Measurements from ENCODE around the gene PRKD2. TPM values are rescaled to one million over a fixed set of nuclear protein-coding genes. Genes with fewer than 3 reads are reported as not detected.

PRKD2 gene
- total RNA-seq, 4 donors from 2014 or later = 28.8 to 54.2 (median 31.8) TPM

GRCh38 chr19:46755077-46755852 lies 38.4 kb upstream of the PRKD2 start:
- Histone ChIP-seq H3K27ac (peak overlapping the region; percentile 43 to 72 (median 62)), H3K4me3 (no peak overlapping the region), H3K4me1 (peaks cover 14 to 60% (median 24%) of the 10 kb centered on the region in 3 donors), H3K9me3 (no peaks in the 10 kb centered on the region), H3K36me3 (peaks cover 0 to 32% (median 0%) of the 10 kb centered on the region in 3 donors), H3K27me3 (no peaks in the 10 kb centered on the region)
- no peak for TF ChIP-seq POLR2A (IDR thresholded peaks at IDR 0.05)
- TF ChIP-seq, protein P1, sequence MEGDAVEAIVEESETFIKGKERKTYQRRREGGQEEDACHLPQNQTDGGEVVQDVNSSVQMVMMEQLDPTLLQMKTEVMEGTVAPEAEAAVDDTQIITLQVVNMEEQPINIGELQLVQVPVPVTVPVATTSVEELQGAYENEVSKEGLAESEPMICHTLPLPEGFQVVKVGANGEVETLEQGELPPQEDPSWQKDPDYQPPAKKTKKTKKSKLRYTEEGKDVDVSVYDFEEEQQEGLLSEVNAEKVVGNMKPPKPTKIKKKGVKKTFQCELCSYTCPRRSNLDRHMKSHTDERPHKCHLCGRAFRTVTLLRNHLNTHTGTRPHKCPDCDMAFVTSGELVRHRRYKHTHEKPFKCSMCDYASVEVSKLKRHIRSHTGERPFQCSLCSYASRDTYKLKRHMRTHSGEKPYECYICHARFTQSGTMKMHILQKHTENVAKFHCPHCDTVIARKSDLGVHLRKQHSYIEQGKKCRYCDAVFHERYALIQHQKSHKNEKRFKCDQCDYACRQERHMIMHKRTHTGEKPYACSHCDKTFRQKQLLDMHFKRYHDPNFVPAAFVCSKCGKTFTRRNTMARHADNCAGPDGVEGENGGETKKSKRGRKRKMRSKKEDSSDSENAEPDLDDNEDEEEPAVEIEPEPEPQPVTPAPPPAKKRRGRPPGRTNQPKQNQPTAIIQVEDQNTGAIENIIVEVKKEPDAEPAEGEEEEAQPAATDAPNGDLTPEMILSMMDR (IDR thresholded peaks at IDR 0.05) = no peak
- intact Hi-C loops (cut with DNase I) = loop anchor here (10.0 kb wide), 1 partner anchor 240 kb away; no protein-coding TSS in a partner anchor
- no peak for DNase-seq
- WGBS, 2 donors = 24 to 59% methylated on average over 2 to 6 of the region's 39 CpGs

- intact Hi-C loops (cut with DNase I) = loop anchor here (10.0 kb wide), 1 partner anchor 241 kb away; no protein-coding TSS in a partner anchor
- Histone ChIP-seq H3K27me3 (no peaks in the 10 kb centered on the region), H3K36me3 (peaks cover 0 to 32% (median 0%) of the 10 kb centered on the region in 3 donors), H3K4me3 (no peak overlapping the region), H3K27ac (no peak overlapping the region), H3K9me3 (no peaks in the 10 kb centered on the region), H3K4me1 (peaks cover 7 to 51% (median 16%) of the 10 kb centered on the region in 3 donors)
- WGBS, 2 donors = 15 to 32% methylated on average over 4 of the region's 4 CpGs
- TF ChIP-seq, protein P1 (IDR thresholded peaks at IDR 0.05) = peak in 5 of 6 experiments; percentile 37 to 58 (median 49)
- no peak for TF ChIP-seq POLR2A (IDR thresholded peaks at IDR 0.05)
- no peak for DNase-seq
Measured at GRCh38 chr19:46753420-46754155, 36.7 kb upstream of the PRKD2 start.

DNA sequence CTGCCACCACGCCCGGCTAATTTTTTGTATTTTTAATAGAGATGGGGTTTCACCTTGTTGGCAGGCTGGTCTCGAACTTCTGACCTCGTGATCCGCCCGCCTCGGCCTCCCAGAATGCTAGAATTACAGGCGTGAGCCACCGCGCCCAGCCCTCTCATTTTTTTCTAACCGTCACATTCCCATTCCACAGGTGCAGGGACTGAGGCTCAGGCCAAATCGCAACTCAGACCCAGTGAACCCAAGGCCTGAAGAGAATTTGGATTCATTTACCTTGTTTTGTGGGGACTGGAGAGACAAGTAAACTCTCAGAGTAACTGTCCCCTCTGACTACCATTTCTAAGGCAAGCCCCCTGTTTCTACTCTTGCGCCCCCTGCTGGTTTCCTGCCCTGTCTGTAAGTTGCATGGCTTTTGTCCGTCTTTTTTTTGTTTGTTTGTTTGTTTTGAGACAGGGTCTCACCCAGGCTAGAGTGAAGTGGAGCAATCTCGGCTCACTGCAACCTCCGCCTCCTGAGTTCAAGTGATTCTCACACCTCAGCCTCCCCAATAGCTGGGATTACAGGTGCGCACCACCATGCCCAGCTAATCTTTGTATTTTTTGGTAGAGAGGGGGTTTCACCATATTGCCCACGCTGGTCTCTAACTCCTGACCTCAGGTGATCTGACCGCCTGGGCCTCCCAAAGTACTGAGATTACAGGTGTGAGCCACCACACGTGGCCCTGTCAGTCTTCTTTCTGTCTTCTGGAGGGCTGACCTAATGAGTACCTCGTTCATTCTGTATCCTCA lies 31.6 kb upstream of the PRKD2 start:
- DNase-seq = no peak
- Histone ChIP-seq H3K4me3 (no peak overlapping the region), H3K4me1 (peaks cover 22 to 52% (median 24%) of the 10 kb centered on the region in 3 donors), H3K36me3 (peaks cover 0 to 15% (median 0%) of the 10 kb centered on the region in 3 donors), H3K27ac (no peak overlapping the region), H3K9me3 (no peaks in the 10 kb centered on the region), H3K27me3 (no peaks in the 10 kb centered on the region)
- TF ChIP-seq, protein P1 (IDR thresholded peaks at IDR 0.05) = peak; percentile 49 to 81 (median 68)
- no peak for TF ChIP-seq POLR2A (IDR thresholded peaks at IDR 0.05)
- 81 to 82% methylated on average over 12 to 21 of the region's 21 CpGs for WGBS, 2 donors
- intact Hi-C loops (cut with DNase I) = no loop called here

- H3K4me1 ChIP-seq = peaks cover 26 to 71% (median 43%) of the 10 kb centered on the region in 3 donors
- no peak for DNase-seq
- no peaks in the 10 kb centered on the region for H3K27me3 ChIP-seq
- H3K4me3 ChIP-seq = peak within 1 kb of the TSS; percentile 95 to 100 (median 98)
- H3K9me3 ChIP-seq = no peaks in the 10 kb centered on the region
- TF ChIP-seq, protein P1 (IDR thresholded peaks at IDR 0.05) = no peak
- TF ChIP-seq POLR2A (IDR thresholded peaks at IDR 0.05) = peak in 1 of 4 donors; percentile 33
- WGBS, 2 donors = 1 to 17% methylated on average over 5 to 13 of the region's 74 CpGs
- peak within 1 kb of the TSS; percentile 88 to 97 (median 94) for H3K27ac ChIP-seq
- intact Hi-C loops (cut with DNase I) = no loop called here
- H3K36me3 ChIP-seq = peaks cover 0 to 9% (median 0%) of the 10 kb centered on the region in 3 donors
Measured at GRCh38 chr19:46746281-46747057, 29.6 kb upstream of the PRKD2 start, which contains the start of gene STRN4. TSS of gene STRN4 (minus strand) at chr19:46746450. CDS start at chr19:46746430, 20 bp downstream.

Data from esophagus squamous epithelium (tissue), 5 donors.